ENCODE results near the gene CIZ1. TPM values are rescaled to one million over a fixed set of nuclear protein-coding genes. Genes with fewer than 3 reads are reported as not detected.

Gene CIZ1
- total and polyA plus RNA-seq, 5 donors from 2014 or later, result 7.2 to 128 (median 8.1) TPM

DNA sequence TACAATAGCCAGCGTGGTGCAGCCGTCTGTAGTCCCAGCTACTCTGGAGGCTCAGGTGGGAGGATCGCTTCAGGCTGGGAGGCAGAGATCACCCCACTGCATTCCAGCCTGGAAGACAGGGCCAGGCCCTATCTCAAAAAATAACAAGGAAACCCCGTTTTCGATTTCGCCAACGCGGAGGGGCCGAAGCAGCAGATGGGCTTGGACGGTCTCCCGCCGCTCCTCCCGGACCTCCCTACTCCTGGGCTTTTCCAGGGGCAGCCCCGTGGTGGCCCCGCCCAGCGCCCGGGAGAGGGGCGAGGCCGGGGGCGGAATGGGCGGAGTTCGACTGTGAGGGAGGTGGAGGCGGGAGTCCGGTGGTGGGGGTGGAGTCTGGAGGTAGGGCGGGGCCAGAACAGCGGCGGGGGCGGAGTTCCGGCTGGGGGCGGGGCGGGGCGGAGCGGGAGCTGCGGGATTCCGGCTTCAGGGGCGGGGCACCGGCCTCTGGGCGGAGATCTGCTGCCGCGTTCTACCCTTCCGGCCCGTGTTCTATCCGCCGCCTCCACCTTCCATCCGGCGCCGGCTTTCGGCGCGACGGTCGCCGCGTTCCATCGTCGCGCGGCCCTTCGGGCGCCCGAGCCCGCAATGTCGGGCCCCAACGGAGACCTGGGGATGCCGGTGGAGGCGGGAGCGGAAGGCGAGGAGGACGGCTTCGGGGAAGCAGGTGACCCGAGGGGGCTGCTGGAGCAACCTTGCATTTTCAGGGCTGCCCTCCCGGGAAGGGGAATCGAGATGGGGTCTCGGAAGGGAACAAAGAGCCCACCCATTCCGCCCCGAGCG lies 31.4 kb downstream of the CIZ1 start, which contains the start of gene BBLN:
Gene BBLN (plus strand): TSS at position 482 of the 819 bp plus-strand sequence. CDS start 143 bp downstream, at position 625.
- Mint-ChIP-seq H3K27ac (peak within 1 kb of the TSS; percentile 86 to 95 (median 93)), H3K4me1 (peaks cover 4 to 30% (median 16%) of the 10 kb centered on the region in 4 donors), H3K4me3 (peak within 1 kb of the TSS; percentile 87 to 96 (median 88)), H3K9me3 (peaks cover 0 to 3% (median 0%) of the 10 kb centered on the region in 7 donors), H3K36me3 (peaks cover 11% of the 10 kb centered on the region), H3K27me3 (no peaks in the 10 kb centered on the region)
- H3K4me1 ChIP-seq (ENCODE audit: control insufficient read depth, insufficient read depth, low read length, poor library complexity, severe bottlenecking), result peaks cover 19% of the 10 kb centered on the region
- no peaks in the 10 kb centered on the region for H3K9me3 ChIP-seq (ENCODE audit: control insufficient read depth in 2 of 2, low read length in 2 of 2)
- H3K36me3 ChIP-seq (ENCODE audit: control insufficient read depth, insufficient read depth, low read length), result peaks cover 12% of the 10 kb centered on the region
- H3K27ac ChIP-seq (ENCODE audit: insufficient read depth, low read length, poor library complexity, severe bottlenecking), result peak within 1 kb of the TSS; percentile 84
- peak within 1 kb of the TSS; percentile 78 for H3K4me3 ChIP-seq (ENCODE audit: low read depth, low read length)
- peak; percentile 86 to 92 (median 91) for DNase-seq
- no peaks in the 10 kb centered on the region for H3K27me3 ChIP-seq (ENCODE audit: control insufficient read depth, insufficient read depth, low read length)
- peak; percentile 85 to 88 for ATAC-seq (ENCODE audit: low read depth in 2 of 2)

DNA sequence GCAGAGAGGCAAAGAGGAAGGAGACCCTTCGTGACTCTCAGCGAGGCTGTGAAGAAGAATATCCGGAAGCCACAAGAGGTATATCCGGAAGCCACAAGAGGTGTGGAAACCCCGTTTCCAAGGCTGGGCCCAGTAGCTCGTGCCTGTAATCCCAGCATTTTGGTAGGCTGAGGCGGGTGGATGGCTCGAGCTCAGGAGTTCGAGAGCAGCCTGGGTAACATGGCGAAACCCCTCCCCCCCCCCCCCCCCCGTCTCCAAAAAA lies 31.9 kb downstream of the CIZ1 start:
- peaks cover 10% of the 10 kb centered on the region for H3K36me3 ChIP-seq (ENCODE audit: control insufficient read depth, insufficient read depth, low read length)
- Mint-ChIP-seq H3K9me3 (peaks cover 0 to 3% (median 0%) of the 10 kb centered on the region in 7 donors), H3K4me1 (peaks cover 4 to 30% (median 16%) of the 10 kb centered on the region in 4 donors), H3K4me3 (peak overlapping the region; percentile 87 to 96 (median 88)), H3K27ac (peak overlapping the region; percentile 86 to 95 (median 93)), H3K27me3 (no peaks in the 10 kb centered on the region), H3K36me3 (peaks cover 9% of the 10 kb centered on the region)
- H3K27ac ChIP-seq (ENCODE audit: insufficient read depth, low read length, poor library complexity, severe bottlenecking), result peak overlapping the region; percentile 84
- DNase-seq (peak; percentile 54 to 76 (median 61)), ATAC-seq (ENCODE audit: low read depth in 2 of 2) (peak; percentile 22 to 34)
- H3K9me3 ChIP-seq (ENCODE audit: control insufficient read depth in 2 of 2, low read length in 2 of 2), result no peaks in the 10 kb centered on the region
- H3K4me3 ChIP-seq (ENCODE audit: low read depth, low read length), result no peak overlapping the region
- no peaks in the 10 kb centered on the region for H3K27me3 ChIP-seq (ENCODE audit: control insufficient read depth, insufficient read depth, low read length)
- peaks cover 19% of the 10 kb centered on the region for H3K4me1 ChIP-seq (ENCODE audit: control insufficient read depth, insufficient read depth, low read length, poor library complexity, severe bottlenecking)

DNA sequence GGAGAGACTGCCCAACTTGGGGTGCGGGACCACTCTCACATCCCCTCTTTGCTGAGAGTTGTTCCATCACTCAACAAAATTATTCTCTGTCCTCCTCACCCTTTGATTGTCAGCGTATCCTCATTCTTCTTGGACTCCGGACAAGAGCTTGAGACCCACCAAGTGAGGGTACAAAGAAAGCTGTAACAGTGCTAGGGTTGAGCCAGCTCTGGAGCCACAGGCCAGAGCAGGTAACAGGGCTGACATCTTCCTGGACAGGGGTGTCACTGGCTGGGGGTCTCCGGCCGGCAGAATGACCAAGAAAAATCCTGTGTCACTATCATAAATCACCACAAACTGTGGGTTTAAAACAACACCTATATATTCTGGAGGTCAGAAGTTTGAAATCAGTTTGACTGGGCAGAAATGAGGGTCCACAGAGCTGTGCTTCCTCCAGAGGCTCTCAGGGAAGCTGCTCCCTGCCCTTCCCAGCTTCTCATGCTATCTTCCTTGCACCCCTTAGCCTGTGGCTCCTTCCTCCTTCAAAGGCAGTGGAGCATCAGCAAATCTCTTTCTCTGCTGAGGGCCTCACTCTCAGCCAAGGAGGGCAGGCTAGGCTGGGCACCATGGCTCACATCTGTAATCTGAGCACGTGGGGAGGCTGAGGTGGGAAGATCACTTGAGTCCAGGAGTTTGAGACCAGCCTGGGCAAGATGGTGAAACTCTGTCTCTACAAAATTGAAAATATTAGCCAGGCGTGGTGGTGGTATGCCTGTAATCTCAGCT lies 35.5 kb downstream of the CIZ1 start:
- H3K27me3 Mint-ChIP-seq, result no peaks in the 10 kb centered on the region
- peak overlapping the region in 1 of 4 donors; percentile 10 for H3K4me3 Mint-ChIP-seq
- Histone ChIP-seq H3K4me3 (ENCODE audit: low read depth, low read length) (no peak overlapping the region), H3K9me3 (ENCODE audit: control insufficient read depth in 2 of 2, low read length in 2 of 2) (no peaks in the 10 kb centered on the region), H3K27me3 (ENCODE audit: control insufficient read depth, insufficient read depth, low read length) (no peaks in the 10 kb centered on the region), H3K27ac (ENCODE audit: insufficient read depth, low read length, poor library complexity, severe bottlenecking) (no peak overlapping the region), H3K36me3 (ENCODE audit: control insufficient read depth, insufficient read depth, low read length) (no peaks in the 10 kb centered on the region), H3K4me1 (ENCODE audit: control insufficient read depth, insufficient read depth, low read length, poor library complexity, severe bottlenecking) (peaks cover 14% of the 10 kb centered on the region)
- H3K36me3 Mint-ChIP-seq, result no peaks in the 10 kb centered on the region
- H3K4me1 Mint-ChIP-seq, result peaks cover under 1 to 13% (median 5%) of the 10 kb centered on the region in 4 donors
- no peak for DNase-seq
- H3K27ac Mint-ChIP-seq, result no peak overlapping the region
- H3K9me3 Mint-ChIP-seq, result no peaks in the 10 kb centered on the region
- no peak for ATAC-seq (ENCODE audit: low read depth in 2 of 2)

DNA sequence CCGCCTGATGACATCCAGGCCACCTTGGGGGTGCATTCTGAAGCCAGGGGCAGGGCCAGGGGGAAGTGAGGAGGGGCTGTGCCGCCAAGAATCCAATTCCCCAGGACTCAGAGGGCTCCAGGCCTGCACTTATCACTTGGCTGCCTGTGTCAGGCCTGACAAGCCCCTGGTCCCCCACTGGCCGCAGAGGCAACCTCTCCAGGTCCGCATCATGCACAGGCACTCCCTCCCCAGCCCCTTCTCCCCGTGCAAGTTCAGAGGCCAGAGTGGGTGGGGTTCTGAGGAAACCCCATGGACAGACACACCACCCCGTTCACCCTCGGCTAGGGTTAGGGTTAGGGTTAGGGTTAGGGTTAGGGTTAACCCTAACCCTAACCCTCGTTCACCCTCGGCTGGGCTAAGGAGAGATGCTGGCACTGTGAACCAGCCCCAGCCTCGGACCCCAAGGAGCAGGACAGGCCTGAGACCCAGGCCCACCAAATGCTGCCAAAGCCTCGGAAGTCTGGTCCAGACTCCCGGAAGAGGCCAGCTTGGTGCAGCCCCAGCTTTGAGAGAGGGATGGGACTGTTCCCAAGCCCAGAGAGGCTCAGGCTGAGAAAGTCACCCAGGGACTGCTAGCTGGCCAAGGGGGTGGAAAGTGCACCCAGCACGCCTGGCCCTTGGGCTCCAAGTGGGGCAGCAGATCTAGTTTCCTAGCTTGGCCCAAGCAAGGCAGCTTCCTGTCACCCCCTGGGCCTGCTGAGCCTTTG lies 37.3 kb downstream of the CIZ1 start:
- H3K27ac ChIP-seq (ENCODE audit: insufficient read depth, low read length, poor library complexity, severe bottlenecking), result no peak overlapping the region
- DNase-seq (no peak), ATAC-seq (ENCODE audit: low read depth in 2 of 2) (no peak)
- no peaks in the 10 kb centered on the region for H3K4me1 ChIP-seq (ENCODE audit: control insufficient read depth, insufficient read depth, low read length, poor library complexity, severe bottlenecking)
- H3K9me3 ChIP-seq (ENCODE audit: control insufficient read depth in 2 of 2, low read length in 2 of 2), result no peaks in the 10 kb centered on the region
- Mint-ChIP-seq H3K36me3 (no peaks in the 10 kb centered on the region), H3K27ac (no peak overlapping the region), H3K9me3 (no peaks in the 10 kb centered on the region), H3K27me3 (no peaks in the 10 kb centered on the region), H3K4me1 (peaks cover 0 to 5% (median under 1%) of the 10 kb centered on the region in 4 donors), H3K4me3 (no peak overlapping the region)
- no peaks in the 10 kb centered on the region for H3K27me3 ChIP-seq (ENCODE audit: control insufficient read depth, insufficient read depth, low read length)
- no peaks in the 10 kb centered on the region for H3K36me3 ChIP-seq (ENCODE audit: control insufficient read depth, insufficient read depth, low read length)
- H3K4me3 ChIP-seq (ENCODE audit: low read depth, low read length), result no peak overlapping the region

DNA sequence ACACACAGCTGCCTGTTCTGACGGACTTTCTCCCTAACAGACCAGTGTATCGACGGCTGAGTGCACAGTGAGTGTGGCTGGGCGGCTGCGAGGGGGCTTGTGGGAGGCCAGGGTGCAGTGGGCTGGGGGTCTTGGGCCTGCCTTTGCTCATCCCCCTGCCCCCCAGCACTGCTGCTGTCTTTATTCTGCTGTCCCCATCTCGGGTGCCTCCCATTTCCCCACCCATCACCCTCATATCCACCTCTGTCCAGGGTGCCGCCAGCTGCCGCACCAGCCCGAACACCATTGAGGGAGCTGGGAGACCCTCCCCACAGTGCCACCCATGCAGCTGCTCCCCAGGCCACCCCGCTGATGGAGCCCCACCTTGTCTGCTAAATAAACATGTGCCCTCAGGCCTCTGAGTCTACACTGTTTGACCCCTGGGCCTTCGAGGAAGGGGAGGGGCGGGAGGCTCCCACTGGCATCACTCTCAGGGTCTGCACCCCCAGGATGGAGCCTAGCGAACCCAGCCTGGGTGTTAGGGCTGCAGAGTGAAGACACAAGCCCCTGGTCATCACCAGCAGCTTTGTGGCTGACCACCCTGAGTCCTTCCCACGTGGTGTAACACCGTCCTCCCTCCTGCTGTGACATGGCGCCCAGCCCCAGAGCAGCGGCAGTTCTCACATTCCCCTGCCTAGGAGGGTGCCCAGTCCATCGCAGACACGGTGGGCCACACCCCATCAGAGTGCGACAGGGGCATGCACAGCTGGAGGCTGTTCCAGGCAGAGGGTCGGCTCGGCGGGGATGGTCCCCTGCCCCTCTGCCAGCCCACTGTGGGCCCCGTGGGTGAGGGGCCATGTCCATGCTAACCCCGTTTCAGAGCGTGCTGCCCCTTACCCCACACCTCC lies 38.1 kb downstream of the CIZ1 start:
- Mint-ChIP-seq H3K27me3 (no peaks in the 10 kb centered on the region), H3K27ac (no peak overlapping the region)
- DNase-seq, result no peak

DNA sequence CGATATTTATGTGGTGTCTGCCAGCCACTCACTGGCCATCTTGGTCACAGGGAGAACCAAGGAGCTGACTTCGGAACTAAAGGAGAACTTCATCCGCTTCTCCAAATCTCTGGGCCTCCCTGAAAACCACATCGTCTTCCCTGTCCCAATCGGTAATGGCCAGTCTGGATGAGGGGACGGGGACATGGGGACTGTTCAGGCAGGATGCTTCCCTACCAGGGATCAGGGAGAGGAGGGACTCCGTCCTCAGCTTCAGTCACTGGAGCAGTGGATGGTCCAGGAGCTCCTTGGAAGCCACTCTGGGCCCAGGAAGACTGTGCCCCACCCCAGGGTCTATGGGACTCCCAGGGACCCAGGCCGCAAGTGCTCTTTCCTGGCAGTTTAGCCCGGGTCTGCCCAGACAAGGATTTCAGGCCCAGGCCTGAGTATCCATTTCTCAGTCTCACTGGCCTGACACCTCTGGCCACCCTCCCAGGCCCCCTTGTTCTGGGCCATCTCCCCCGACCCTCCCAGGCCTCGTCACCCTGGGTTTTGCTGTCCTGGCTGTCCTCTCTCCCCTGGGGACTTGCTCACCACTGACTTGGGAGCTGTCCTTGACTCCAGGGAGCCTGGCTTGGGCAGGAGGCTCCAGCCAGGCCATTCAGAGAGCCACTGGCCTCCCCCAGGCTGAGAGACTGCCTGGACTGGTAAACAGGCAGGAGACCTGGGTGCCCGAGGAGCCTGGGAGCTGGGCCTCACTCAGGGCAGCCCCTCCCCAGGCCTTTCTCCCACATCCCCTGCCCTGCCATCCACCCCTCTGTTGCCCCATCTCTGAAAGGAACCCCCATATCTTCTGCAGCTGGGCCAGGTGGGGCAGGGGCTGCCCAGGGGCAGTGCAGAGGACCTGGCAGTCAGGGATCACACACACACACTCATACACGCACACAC lies 39.0 kb downstream of the CIZ1 start:
- Histone ChIP-seq H3K27ac (ENCODE audit: insufficient read depth, low read length, poor library complexity, severe bottlenecking) (no peak overlapping the region), H3K27me3 (ENCODE audit: control insufficient read depth, insufficient read depth, low read length) (no peaks in the 10 kb centered on the region), H3K36me3 (ENCODE audit: control insufficient read depth, insufficient read depth, low read length) (no peaks in the 10 kb centered on the region), H3K9me3 (ENCODE audit: control insufficient read depth in 2 of 2, low read length in 2 of 2) (no peaks in the 10 kb centered on the region), H3K4me1 (ENCODE audit: control insufficient read depth, insufficient read depth, low read length, poor library complexity, severe bottlenecking) (no peaks in the 10 kb centered on the region), H3K4me3 (ENCODE audit: low read depth, low read length) (no peak overlapping the region)
- H3K36me3 Mint-ChIP-seq, result no peaks in the 10 kb centered on the region
- no peak for DNase-seq
- no peaks in the 10 kb centered on the region for H3K9me3 Mint-ChIP-seq
- H3K27me3 Mint-ChIP-seq, result no peaks in the 10 kb centered on the region
- H3K27ac Mint-ChIP-seq, result no peak overlapping the region
- H3K4me1 Mint-ChIP-seq, result peaks cover 0 to 4% (median 0%) of the 10 kb centered on the region in 4 donors
- ATAC-seq (ENCODE audit: low read depth in 2 of 2), result no peak
- H3K4me3 Mint-ChIP-seq, result no peak overlapping the region

More for the DNA sequence above, 38.1 kb downstream of the CIZ1 start:
- no peaks in the 10 kb centered on the region for H3K36me3 Mint-ChIP-seq
- H3K9me3 Mint-ChIP-seq, result no peaks in the 10 kb centered on the region
- H3K4me3 Mint-ChIP-seq, result no peak overlapping the region
- Histone ChIP-seq H3K9me3 (ENCODE audit: control insufficient read depth in 2 of 2, low read length in 2 of 2) (no peaks in the 10 kb centered on the region), H3K27me3 (ENCODE audit: control insufficient read depth, insufficient read depth, low read length) (no peaks in the 10 kb centered on the region), H3K27ac (ENCODE audit: insufficient read depth, low read length, poor library complexity, severe bottlenecking) (no peak overlapping the region), H3K36me3 (ENCODE audit: control insufficient read depth, insufficient read depth, low read length) (no peaks in the 10 kb centered on the region), H3K4me1 (ENCODE audit: control insufficient read depth, insufficient read depth, low read length, poor library complexity, severe bottlenecking) (no peaks in the 10 kb centered on the region), H3K4me3 (ENCODE audit: low read depth, low read length) (no peak overlapping the region)
- peaks cover 0 to 4% (median 0%) of the 10 kb centered on the region in 4 donors for H3K4me1 Mint-ChIP-seq
- ATAC-seq (ENCODE audit: low read depth in 2 of 2), result no peak
